ENCODE measurements around the gene REPS1.

The REPS1 gene

DNA sequence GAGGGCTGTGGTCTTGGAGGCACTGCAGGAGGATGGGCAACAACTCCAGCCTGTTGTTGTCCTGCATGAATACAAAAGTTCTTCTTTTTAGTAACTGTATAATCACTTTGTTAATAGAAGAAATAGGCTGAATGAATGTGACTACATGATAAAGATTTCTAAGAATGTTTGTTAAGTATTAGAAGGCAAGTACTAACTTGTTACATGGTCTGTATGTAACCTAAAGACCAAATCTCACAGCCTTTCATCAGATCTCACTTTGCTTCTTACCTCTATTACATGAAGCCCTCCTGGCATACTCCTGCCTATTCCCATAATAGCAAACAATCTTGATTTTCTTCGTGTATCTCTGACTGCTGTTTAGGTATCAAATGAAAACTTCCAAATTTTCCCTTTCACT, 73.4 kb downstream of the REPS1 start:
- no peaks in the 10 kb centered on the region for H3K4me1 ChIP-seq
- no peaks in the 10 kb centered on the region for H3K27me3 ChIP-seq
- H3K36me3 ChIP-seq = peaks cover 35% of the 10 kb centered on the region
- H3K9me3 ChIP-seq = no peaks in the 10 kb centered on the region
- H3K4me3 ChIP-seq (ENCODE audit: low read depth, low read length) = no peak overlapping the region
- no peak for DNase-seq
- TF ChIP-seq CTCF (IDR thresholded peaks at IDR 0.05; ENCODE audit: low read depth, low read length) = no peak

- H3K4me1 ChIP-seq = no peaks in the 10 kb centered on the region
- H3K36me3 ChIP-seq = peaks cover 45% of the 10 kb centered on the region
- no peaks in the 10 kb centered on the region for H3K27me3 ChIP-seq
- DNase-seq = no peak
- TF ChIP-seq CTCF (IDR thresholded peaks at IDR 0.05; ENCODE audit: low read depth, low read length) = no peak
- no peaks in the 10 kb centered on the region for H3K9me3 ChIP-seq
- no peak overlapping the region for H3K4me3 ChIP-seq (ENCODE audit: low read depth, low read length)
Measured at GRCh38 chr6:138912308-138912707, 75.7 kb downstream of the REPS1 start.

DNA sequence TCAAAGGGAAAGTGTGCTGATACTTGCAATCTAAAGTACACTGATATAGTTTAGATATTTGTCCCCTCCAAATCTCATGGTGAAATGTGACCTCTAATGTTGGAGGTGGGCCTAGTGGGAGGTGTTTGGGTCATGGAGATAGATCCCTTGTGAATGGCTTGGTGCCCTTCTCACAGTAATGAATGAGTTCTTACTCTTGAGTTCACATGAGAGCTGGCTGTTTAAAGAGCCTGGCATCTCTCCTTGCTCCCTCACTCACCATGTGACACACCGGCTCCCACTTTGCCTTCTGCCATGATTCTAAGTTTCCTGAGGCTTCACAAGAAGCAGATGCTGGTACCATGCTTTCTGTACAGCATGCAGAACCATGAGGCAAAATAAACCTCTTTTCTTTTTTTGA, 78.1 kb downstream of the REPS1 start:
- Histone ChIP-seq H3K4me1 (no peaks in the 10 kb centered on the region), H3K4me3 (ENCODE audit: low read depth, low read length) (no peak overlapping the region), H3K27me3 (no peaks in the 10 kb centered on the region), H3K36me3 (peaks cover 44% of the 10 kb centered on the region), H3K9me3 (no peaks in the 10 kb centered on the region)
- no peak for DNase-seq
- TF ChIP-seq CTCF (IDR thresholded peaks at IDR 0.05; ENCODE audit: low read depth, low read length) = no peak

DNA sequence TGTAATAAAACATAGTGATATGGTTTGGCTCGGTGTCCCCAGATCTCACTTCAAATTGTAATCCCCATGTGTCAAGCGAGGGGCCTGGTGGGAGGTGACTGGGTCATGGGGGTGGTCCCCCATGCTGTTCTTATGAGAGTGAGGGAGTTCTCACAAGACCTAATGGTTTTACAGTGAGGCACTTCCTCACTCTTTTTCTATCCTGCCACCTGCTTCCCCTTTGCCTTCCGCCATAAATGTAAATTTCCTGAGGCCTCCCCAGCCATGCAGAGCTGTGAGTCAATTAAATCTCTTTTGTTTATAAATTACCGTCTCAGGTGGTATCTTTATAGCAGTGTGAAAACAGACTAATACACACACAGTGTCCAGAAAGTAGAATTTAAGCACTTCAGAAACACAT, 78.5 kb downstream of the REPS1 start:
- no peaks in the 10 kb centered on the region for H3K4me1 ChIP-seq
- no peaks in the 10 kb centered on the region for H3K27me3 ChIP-seq
- DNase-seq = no peak
- TF ChIP-seq CTCF (IDR thresholded peaks at IDR 0.05; ENCODE audit: low read depth, low read length) = no peak
- H3K9me3 ChIP-seq = no peaks in the 10 kb centered on the region
- no peak overlapping the region for H3K4me3 ChIP-seq (ENCODE audit: low read depth, low read length)
- H3K36me3 ChIP-seq = peaks cover 42% of the 10 kb centered on the region

- TF ChIP-seq CTCF (IDR thresholded peaks at IDR 0.05; ENCODE audit: low read depth, low read length) = no peak
- peaks cover 59% of the 10 kb centered on the region for H3K36me3 ChIP-seq
- H3K9me3 ChIP-seq = no peaks in the 10 kb centered on the region
- H3K4me3 ChIP-seq (ENCODE audit: low read depth, low read length) = no peak overlapping the region
- no peak for DNase-seq
- no peaks in the 10 kb centered on the region for H3K4me1 ChIP-seq
- H3K27me3 ChIP-seq = no peaks in the 10 kb centered on the region
Measured at GRCh38 chr6:138907167-138907566, 80.9 kb downstream of the REPS1 start.

DNA sequence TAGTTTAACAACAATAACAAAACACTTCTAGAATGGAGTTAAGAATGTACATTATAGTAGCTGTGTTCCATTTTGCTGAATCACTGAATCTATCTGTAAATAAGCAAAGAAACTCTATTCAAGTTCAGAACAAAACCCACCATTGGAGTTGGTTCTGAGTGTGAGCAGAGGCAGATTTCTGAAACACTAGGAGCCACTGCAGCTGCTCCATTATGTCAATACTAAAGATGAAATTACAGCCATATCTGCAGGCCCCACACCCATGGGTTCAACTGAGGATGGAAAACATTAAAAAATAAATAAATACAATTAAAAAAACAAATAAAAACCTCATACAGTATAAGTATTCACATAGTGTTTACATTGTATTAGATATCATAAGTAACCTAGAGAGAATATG, 91.0 kb downstream of the REPS1 start:
- Histone ChIP-seq H3K36me3 (peaks cover 7% of the 10 kb centered on the region; the same call in 1 of the 2 replicates), H3K4me1 (no peaks in the 10 kb centered on the region), H3K27me3 (no peaks in the 10 kb centered on the region), H3K4me3 (ENCODE audit: low read depth, low read length) (no peak overlapping the region), H3K9me3 (no peaks in the 10 kb centered on the region)
- DNase-seq = no peak
- no peak for TF ChIP-seq CTCF (IDR thresholded peaks at IDR 0.05; ENCODE audit: low read depth, low read length)
